HG02943 (cell line): Measurements from ENCODE around the gene CHD9NB.

Source experiments
- ATAC-seq: cut with Tn5 transposase; IDR thresholded peaks from one replicate; pipeline ENCODE4 v1.9.1; 2021; ENCODE audit warnings: mild to moderate bottlenecking, low read depth, moderate library complexity; ENCODE audit not compliant: unreplicated experiment

Gene CHD9NB

DNA sequence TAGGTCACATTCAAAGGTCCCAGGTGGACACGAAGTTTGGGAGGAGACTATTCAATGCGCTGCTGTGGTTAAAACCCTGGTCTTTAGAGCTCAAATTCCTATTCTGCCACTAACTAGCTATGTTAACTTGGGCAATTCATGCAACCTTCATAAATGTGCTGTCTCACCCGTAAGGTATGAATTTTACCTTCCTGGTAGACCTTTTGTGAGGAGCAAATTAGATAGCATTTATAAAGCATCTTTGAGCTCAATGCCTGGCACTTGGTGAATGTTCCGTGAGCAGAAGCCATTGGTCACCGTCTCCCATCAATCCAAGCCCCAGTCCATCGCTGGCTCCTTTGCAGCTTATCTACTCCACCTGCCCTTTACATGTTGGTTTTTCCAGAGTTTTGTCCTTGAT is 16.6 kb downstream of the CHD9NB start:
- ATAC-seq, result no peak

DNA sequence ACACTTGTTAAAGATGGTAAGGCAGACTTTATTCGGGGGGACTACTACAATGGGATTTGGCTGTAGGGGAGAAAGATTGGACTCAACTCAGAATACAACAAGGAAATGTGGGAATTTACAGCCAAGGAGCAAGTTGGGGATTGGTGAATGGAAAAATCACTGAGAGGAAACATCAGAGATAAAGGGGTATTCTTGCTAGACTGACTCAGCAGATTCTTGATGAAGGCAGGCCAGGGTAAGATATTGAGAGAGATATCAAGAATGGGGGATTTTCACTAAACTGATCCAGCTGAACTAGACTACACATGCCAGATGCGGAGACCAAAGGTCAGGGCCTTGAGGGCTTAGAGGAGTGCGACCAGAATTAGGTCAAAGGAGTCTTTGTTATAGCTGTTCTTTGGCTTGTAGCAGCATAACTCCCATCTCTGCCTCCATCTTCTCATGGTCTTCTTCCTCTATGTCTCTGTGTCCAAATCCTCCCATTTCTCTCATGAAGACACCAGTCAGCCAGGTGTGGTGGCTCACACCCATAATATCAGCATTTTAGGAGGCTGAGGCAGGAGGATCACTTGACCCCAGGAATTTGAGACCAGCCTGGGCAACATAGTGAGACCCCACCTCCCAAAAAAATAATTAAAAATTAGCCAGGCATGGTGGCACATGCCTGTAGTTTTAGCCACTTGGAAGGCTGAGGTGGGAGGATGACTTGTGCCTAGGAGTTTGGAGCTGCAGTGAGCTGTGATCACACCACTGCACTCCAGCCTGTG is 17.3 kb downstream of the CHD9NB start:
- no peak for ATAC-seq

DNA sequence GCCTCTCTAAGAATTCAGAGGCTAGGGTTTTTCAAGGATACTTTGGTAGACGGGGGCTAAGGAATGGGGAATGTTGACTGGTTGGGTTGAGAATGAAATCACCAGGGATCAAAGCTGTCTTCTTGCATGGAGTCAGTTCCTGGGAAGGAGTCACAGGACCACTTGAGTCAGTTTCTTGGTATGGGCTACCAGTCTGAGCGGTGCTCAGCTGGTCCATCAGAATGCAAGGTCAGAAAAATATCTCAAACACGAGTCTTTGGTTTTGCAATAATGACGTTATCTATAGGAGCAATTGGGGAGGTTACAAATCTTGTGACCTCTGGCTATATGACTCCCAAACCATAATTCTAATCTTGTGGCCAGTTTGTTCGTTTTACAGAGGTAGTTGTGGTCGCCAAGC is 18.4 kb downstream of the CHD9NB start:
- ATAC-seq, result no peak

DNA sequence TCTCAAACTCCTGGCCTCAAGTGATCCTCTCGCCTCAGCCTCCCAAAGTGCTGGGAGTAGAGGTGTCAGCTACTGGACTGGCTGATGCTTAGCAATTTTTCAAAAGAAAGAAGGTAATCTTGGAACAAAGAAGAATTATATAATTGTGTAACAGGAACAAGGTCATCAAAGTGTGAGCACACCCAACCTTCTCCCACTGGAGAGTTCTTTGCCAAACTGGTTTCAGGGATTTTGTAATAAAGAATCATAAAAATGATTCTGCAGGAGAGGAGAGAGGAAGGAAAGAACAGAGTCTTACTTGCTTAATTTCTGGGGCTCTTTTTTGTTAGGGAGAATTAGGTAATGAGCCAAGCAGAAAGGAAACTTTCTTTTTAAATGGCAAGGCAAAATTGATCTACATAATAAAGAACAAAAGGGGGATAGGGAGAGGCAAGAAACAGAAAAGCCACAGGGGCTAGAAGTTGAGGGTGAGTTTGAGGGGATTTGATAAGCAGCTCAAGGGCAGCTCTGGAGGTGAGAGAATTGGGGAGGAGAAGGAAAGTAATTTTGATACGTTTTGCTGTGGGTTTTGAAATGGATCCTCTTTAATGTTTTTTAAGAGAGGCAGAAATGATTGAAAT is 21.3 kb downstream of the CHD9NB start:
- ATAC-seq, result no peak

DNA sequence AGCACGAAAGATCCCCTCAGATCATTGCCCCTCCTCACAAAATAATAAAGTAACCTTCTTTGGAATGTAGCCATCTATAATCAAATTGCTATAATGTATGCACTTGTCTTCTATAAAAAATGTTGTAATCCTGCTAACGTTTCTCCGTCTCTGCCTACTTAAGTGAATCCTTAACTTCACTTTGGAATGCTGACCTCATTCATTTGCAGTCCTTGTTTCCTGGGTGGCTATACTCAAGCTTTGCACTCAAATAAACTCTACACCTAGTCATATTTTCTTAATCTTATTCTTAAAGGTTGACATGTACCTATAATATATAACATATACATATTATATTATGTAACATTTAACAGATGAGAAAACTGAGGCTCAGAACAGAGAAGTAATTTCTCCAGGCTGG is 22.7 kb downstream of the CHD9NB start:
- ATAC-seq, result no peak

DNA sequence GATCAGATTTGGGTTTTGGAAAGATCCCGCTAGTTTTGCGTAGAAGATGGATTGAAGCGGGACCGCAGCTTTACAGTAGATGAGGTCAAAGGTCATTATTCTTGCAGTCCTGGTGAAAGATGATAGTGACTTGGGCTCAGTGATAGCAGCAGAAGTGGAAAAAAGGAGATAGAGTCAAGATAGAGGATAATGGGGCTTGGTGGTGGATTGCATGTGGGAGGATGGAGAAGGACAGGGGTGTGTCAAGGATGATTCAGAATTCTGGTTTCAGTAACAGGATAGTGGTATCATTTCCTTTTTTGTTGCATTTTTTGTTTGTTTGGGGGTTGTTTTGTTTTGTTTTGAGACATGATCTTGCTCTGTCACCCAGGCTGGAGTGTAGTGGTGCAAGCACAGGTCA is 28.7 kb downstream of the CHD9NB start:
- ATAC-seq, result no peak

DNA sequence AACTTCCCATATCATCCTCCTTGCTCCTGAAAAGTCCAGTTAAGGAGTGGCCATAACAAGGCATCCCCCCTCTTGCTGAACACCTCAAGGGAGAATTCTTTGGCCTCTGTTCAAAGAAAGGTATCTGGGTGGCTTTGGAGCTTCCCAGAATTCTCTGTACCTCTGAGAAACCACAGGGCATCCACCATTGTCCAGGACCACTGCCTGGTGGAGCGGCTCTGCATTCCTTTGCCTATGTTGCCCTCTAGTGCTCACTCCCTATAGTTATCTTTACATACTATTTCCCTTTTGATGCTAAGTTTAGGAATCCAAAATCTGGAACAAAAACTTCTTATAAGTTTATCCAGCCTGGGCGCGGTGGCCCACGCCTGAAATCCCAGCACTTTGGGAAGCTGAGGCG is 30.3 kb downstream of the CHD9NB start:
- no peak for ATAC-seq

DNA sequence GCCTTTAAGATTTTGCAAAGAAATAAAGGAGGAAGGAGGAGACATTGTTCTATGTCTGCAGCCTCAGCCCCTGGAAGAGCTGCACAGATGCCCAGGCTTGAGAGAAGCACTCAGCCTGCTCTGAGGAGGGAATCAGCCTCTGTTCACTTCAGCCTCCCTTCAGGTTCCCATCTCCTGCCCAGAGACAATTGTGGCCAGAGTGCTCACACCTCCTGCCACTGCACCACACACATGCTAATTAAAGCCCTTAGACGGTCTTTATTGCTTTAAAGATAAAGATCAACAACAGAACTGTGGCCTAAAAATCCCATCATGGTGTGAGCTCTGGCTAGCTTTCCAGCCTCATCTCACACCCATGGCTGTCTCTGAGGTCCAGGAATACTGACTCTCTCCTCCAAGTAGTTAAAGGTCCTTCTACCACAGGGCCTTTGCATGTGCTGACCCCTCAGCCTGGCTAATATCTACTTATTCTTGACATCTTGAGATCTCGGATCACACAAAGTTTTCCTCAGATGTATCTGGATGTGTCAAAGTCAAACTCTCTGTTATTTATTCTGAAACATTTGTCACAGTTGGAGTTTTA is 33.8 kb downstream of the CHD9NB start:
- no peak for ATAC-seq

DNA sequence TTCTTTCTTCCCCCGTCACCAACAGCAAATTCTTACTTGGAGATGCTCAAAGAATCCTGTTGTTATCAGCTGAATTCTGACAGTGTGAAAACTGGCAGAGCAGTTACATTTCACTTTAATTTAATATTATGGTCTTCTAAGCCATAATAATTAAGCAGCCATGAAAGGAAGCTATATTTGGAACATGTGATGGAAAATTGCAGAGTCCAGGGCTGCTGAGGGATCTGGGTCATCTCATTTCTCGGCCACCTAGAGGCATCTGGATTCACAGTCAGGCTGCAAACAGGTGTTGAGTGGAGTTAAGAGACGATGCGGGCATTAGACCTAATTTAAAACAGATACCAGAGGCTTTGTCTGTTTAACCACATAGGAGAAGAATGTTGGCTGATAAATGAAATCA is 38.4 kb downstream of the CHD9NB start:
- ATAC-seq, result no peak

DNA sequence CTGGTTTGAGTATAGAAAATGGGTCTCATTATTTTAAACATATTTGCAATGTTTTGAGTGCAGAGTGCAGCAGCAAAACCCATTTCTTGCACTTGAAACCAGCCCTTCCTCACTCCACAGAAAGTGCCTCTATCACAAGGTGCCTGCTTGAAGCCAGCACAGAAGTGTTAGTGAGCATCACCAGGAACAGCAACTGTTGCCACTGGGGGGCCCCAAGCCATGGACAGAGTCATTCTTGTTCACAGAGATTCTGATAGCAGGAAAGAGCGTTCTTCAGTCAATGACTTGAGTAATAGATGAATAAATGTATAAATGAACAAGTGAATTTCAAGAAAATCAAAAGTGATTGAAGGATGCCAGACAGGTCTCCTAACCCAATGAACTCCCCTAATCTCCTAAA is 45.6 kb downstream of the CHD9NB start:
- no peak for ATAC-seq

DNA sequence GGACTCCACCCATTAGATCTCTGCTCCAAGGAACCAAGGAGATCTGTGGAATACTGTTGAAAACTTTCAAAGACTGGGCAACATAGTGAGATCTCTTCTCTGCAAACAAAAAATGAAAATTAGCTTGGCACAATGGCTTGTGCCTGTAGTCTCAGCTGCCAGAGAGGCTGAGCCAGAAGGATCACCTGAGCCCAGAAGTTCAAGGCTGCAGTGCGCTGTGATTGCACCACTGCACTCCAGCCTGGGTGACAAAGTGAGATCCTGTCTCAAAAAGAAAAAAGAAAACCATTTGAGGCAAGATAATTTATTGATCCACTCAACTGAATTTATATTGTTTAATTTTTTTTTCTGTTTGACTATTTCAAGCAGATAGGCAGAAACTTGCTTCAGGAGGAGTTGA is 54.8 kb downstream of the CHD9NB start:
- ATAC-seq, result no peak

DNA sequence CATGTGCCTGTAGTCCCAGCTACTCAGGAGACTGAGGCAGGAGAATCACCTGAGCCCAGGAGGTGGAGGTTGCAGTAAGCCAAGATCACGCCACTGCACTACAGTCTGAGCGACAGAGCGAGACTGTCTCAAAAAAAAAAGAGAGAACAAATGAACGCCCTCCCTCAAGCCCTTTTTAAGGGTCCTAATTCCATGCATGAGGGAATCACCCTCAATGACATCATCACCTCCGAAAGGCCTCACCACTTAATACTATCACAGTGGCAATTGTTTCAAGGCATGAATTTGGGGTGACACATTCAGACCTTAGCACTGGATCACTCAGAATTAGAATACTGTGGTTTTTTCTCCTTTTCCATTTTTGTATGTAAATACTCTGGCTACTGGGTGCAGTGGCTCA is 57.8 kb downstream of the CHD9NB start:
- no peak for ATAC-seq

DNA sequence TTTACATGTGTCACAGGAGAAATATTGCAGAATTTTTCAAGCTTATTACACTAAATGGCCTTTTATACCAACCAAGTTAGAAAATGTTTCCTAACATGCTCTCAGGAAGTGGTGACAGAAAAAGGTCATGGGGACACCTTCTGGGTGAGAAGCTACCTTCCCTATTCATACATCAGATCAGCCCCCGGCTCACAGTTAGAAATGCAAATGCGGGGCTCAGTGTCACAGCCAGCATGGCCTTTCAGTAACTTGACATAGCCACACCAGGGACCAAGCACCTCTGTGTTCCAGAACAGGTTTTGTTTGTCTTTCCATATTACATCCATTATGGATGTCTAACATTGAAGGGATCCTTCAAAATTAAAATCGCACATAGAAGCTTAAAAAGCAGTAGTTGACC is 59.5 kb downstream of the CHD9NB start:
- no peak for ATAC-seq

DNA sequence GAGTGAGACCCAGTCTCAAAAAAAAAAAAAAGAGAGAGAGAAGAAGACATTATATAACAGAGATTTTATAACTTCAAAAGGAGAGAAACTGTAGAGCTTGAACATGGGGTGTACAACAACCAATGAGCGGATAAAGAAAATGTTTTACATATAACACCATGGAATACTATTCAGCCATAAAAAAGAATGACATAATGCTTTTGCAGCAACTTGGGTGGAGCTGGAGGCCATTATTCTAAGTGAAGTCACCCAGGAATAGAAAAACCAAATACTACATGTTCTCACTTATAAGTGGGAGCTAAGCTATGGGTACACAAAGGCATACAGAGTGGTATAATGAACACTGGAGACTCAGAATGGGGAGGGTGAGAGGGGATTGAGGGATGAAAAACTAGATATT is 61.1 kb downstream of the CHD9NB start:
- ATAC-seq, result no peak
